ENCODE measurements around the gene CST9L. TPM values are rescaled to one million over a fixed set of nuclear protein-coding genes. Genes with fewer than 3 reads are reported as not detected.

Gene CST9L
- total and polyA plus RNA-seq, 2 donors, result not detected

GRCh38 chr20:23547613-23548012 lies 20.7 kb downstream of the CST9L start:
- Histone ChIP-seq H3K27ac (ENCODE audit: low read depth) (no peak overlapping the region), H3K4me3 (ENCODE audit: low read depth, low read length) (no peak overlapping the region), H3K4me1 (ENCODE audit: insufficient read depth) (no peaks in the 10 kb centered on the region), H3K36me3 (ENCODE audit: insufficient read depth) (no peaks in the 10 kb centered on the region)
- DNase-seq (ENCODE audit: extremely low spot score), result no peak
- WGBS, result 84% methylated on average over 5 of the region's 5 CpGs

- WGBS, result 82% methylated on average over 12 of the region's 12 CpGs
- Histone ChIP-seq H3K27ac (ENCODE audit: low read depth) (no peak overlapping the region), H3K4me3 (ENCODE audit: low read depth, low read length) (no peak overlapping the region), H3K36me3 (ENCODE audit: insufficient read depth) (no peaks in the 10 kb centered on the region), H3K4me1 (ENCODE audit: insufficient read depth) (no peaks in the 10 kb centered on the region)
- DNase-seq (ENCODE audit: extremely low spot score), result no peak
Observed at GRCh38 chr20:23546435-23547144, 21.7 kb downstream of the CST9L start.

GRCh38 chr20:23544133-23544532 lies 24.2 kb downstream of the CST9L start:
- 90% methylated on average over 6 of the region's 6 CpGs for WGBS

GRCh38 chr20:23542801-23543200 lies 25.5 kb downstream of the CST9L start:
- Histone ChIP-seq H3K4me1 (ENCODE audit: insufficient read depth) (no peaks in the 10 kb centered on the region), H3K36me3 (ENCODE audit: insufficient read depth) (no peaks in the 10 kb centered on the region), H3K27ac (ENCODE audit: low read depth) (no peak overlapping the region), H3K4me3 (ENCODE audit: low read depth, low read length) (no peak overlapping the region)
- no peak for DNase-seq (ENCODE audit: extremely low spot score)
- 51% methylated on average over 5 of the region's 5 CpGs for WGBS

More at GRCh38 chr20:23544133-23544532, 24.2 kb downstream of the CST9L start:
- Histone ChIP-seq H3K36me3 (ENCODE audit: insufficient read depth) (no peaks in the 10 kb centered on the region), H3K27ac (ENCODE audit: low read depth) (no peak overlapping the region), H3K4me1 (ENCODE audit: insufficient read depth) (no peaks in the 10 kb centered on the region), H3K4me3 (ENCODE audit: low read depth, low read length) (no peak overlapping the region)
- no peak for DNase-seq (ENCODE audit: extremely low spot score)

- DNase-seq (ENCODE audit: extremely low spot score), result no peak
Observed at GRCh38 chr20:23541776-23542175, 26.5 kb downstream of the CST9L start.

GRCh38 chr20:23541330-23541729 lies 27.0 kb downstream of the CST9L start:
- Histone ChIP-seq H3K4me3 (ENCODE audit: low read depth, low read length) (no peak overlapping the region), H3K4me1 (ENCODE audit: insufficient read depth) (no peaks in the 10 kb centered on the region), H3K36me3 (ENCODE audit: insufficient read depth) (no peaks in the 10 kb centered on the region), H3K27ac (ENCODE audit: low read depth) (no peak overlapping the region)
- 58% methylated on average over 1 of the region's 1 CpG for WGBS
- no peak for DNase-seq (ENCODE audit: extremely low spot score)

More at GRCh38 chr20:23541776-23542175, 26.5 kb downstream of the CST9L start:
- 73% methylated on average over 2 of the region's 2 CpGs for WGBS
- Histone ChIP-seq H3K27ac (ENCODE audit: low read depth) (no peak overlapping the region), H3K36me3 (ENCODE audit: insufficient read depth) (no peaks in the 10 kb centered on the region), H3K4me3 (ENCODE audit: low read depth, low read length) (no peak overlapping the region), H3K4me1 (ENCODE audit: insufficient read depth) (no peaks in the 10 kb centered on the region)

- H3K27ac ChIP-seq (ENCODE audit: low read depth), result no peak overlapping the region
- H3K36me3 ChIP-seq (ENCODE audit: insufficient read depth), result no peaks in the 10 kb centered on the region
- H3K4me3 ChIP-seq (ENCODE audit: low read depth, low read length), result no peak overlapping the region
- 69% methylated on average over 4 of the region's 4 CpGs for WGBS
- no peak for DNase-seq (ENCODE audit: extremely low spot score)
- no peaks in the 10 kb centered on the region for H3K4me1 ChIP-seq (ENCODE audit: insufficient read depth)
Observed at GRCh38 chr20:23540624-23541023, 27.7 kb downstream of the CST9L start.

- DNase-seq (ENCODE audit: extremely low spot score), result no peak
- no peaks in the 10 kb centered on the region for H3K36me3 ChIP-seq (ENCODE audit: insufficient read depth)
- WGBS, result 65% methylated on average over 3 of the region's 3 CpGs
- H3K4me1 ChIP-seq (ENCODE audit: insufficient read depth), result no peaks in the 10 kb centered on the region
- H3K27ac ChIP-seq (ENCODE audit: low read depth), result no peak overlapping the region
- H3K4me3 ChIP-seq (ENCODE audit: low read depth, low read length), result no peak overlapping the region
Observed at GRCh38 chr20:23537030-23537429, 31.3 kb downstream of the CST9L start.

GRCh38 chr20:23536328-23536974 lies 31.8 kb downstream of the CST9L start:
- no peaks in the 10 kb centered on the region for H3K4me1 ChIP-seq (ENCODE audit: insufficient read depth)
- no peaks in the 10 kb centered on the region for H3K36me3 ChIP-seq (ENCODE audit: insufficient read depth)
- no peak for DNase-seq (ENCODE audit: extremely low spot score)
- WGBS, result 51% methylated on average over 2 of the region's 2 CpGs
- H3K4me3 ChIP-seq (ENCODE audit: low read depth, low read length), result no peak overlapping the region
- H3K27ac ChIP-seq (ENCODE audit: low read depth), result no peak overlapping the region

GRCh38 chr20:23534801-23535593 lies 33.3 kb downstream of the CST9L start:
- Histone ChIP-seq H3K4me1 (ENCODE audit: insufficient read depth) (no peaks in the 10 kb centered on the region), H3K27ac (ENCODE audit: low read depth) (no peak overlapping the region), H3K36me3 (ENCODE audit: insufficient read depth) (no peaks in the 10 kb centered on the region), H3K4me3 (ENCODE audit: low read depth, low read length) (no peak overlapping the region)
- no peak for DNase-seq (ENCODE audit: extremely low spot score)
- 82% methylated on average over 20 of the region's 20 CpGs for WGBS

GRCh38 chr20:23533161-23533560 lies 35.1 kb downstream of the CST9L start:
- no peak for DNase-seq (ENCODE audit: extremely low spot score)
- no peak overlapping the region for H3K4me3 ChIP-seq (ENCODE audit: low read depth, low read length)
- no peaks in the 10 kb centered on the region for H3K4me1 ChIP-seq (ENCODE audit: insufficient read depth)
- no peak overlapping the region for H3K27ac ChIP-seq (ENCODE audit: low read depth)
- H3K36me3 ChIP-seq (ENCODE audit: insufficient read depth), result no peaks in the 10 kb centered on the region

GRCh38 chr20:23532533-23532932 lies 35.8 kb downstream of the CST9L start:
- no peaks in the 10 kb centered on the region for H3K36me3 ChIP-seq (ENCODE audit: insufficient read depth)
- no peak overlapping the region for H3K27ac ChIP-seq (ENCODE audit: low read depth)
- no peak for DNase-seq (ENCODE audit: extremely low spot score)
- H3K4me1 ChIP-seq (ENCODE audit: insufficient read depth), result no peaks in the 10 kb centered on the region
- H3K4me3 ChIP-seq (ENCODE audit: low read depth, low read length), result no peak overlapping the region
- WGBS, result 54% methylated on average over 1 of the region's 1 CpG

GRCh38 chr20:23530937-23531567 lies 37.2 kb downstream of the CST9L start:
- H3K36me3 ChIP-seq (ENCODE audit: insufficient read depth), result no peaks in the 10 kb centered on the region

More at GRCh38 chr20:23530937-23531567, 37.2 kb downstream of the CST9L start:
- H3K27ac ChIP-seq (ENCODE audit: low read depth), result no peak overlapping the region
- no peak overlapping the region for H3K4me3 ChIP-seq (ENCODE audit: low read depth, low read length)
- DNase-seq (ENCODE audit: extremely low spot score), result no peak
- no peaks in the 10 kb centered on the region for H3K4me1 ChIP-seq (ENCODE audit: insufficient read depth)
- 51% methylated on average over 1 of the region's 1 CpG for WGBS
